GM13977 (cell line): ENCODE results near the gene ADCY9.
"Not testable (repeated sequence)": the region's sequence is repeated elsewhere in the genome, so short reads cannot be mapped to it uniquely, and the experiment has no call there.

Source experiments
- DNase-seq: peaks from one replicate; pipeline ENCODE4 v3.0.0; 2012; ENCODE audit warnings: low spot score
- CTCF ChIP-seq: IDR thresholded peaks from 2 replicates; pipeline ENCODE4 v1.5.1; 2012; ENCODE audit warnings: mild to moderate bottlenecking, control low read depth; ENCODE audit not compliant: insufficient read depth; ENCODE audit errors: extremely low read depth, missing control alignments
- in situ Hi-C: fragments of 300-500 bp; cut with MboI; formaldehyde crosslinking; loops from one replicate; pipeline ENCODE4 v1.12.0; 2022; ENCODE audit warnings: low sequenced_read_pairs, low pct_unique_long_range_greater_than_20kb, mixed read lengths, inconsistent platforms; ENCODE audit not compliant: unreplicated experiment

The ADCY9 gene

GRCh38 chr16:4051591-4051990, 64.7 kb downstream of the ADCY9 start:
- no peak for DNase-seq
- no peak for TF ChIP-seq CTCF
- in situ Hi-C loops, result no loop called here

- in situ Hi-C loops, result no loop called here
- no peak for DNase-seq
- no peak for TF ChIP-seq CTCF
These were observed 67.2 kb downstream of the ADCY9 start for GRCh38 chr16:4049031-4049430.

GRCh38 chr16:4048481-4048880, 67.8 kb downstream of the ADCY9 start:
- in situ Hi-C loops, result no loop called here
- no peak for DNase-seq
- TF ChIP-seq CTCF, result no peak

- TF ChIP-seq CTCF, result no peak
- DNase-seq, result no peak
- in situ Hi-C loops, result no loop called here
These were observed 70.0 kb downstream of the ADCY9 start for GRCh38 chr16:4046221-4046620.

GRCh38 chr16:4045561-4045960, 70.7 kb downstream of the ADCY9 start:
- DNase-seq, in situ Hi-C loops: not testable (repeated sequence)

- in situ Hi-C loops, result no loop called here
- TF ChIP-seq CTCF, result no peak
- DNase-seq, result no peak
These were observed 73.7 kb downstream of the ADCY9 start for GRCh38 chr16:4042581-4042980.

- in situ Hi-C loops, result no loop called here
- DNase-seq, result no peak
- TF ChIP-seq CTCF, result no peak
These were observed 77.8 kb downstream of the ADCY9 start for GRCh38 chr16:4038448-4038847.

- in situ Hi-C loops, DNase-seq: not testable (repeated sequence)
These were observed 79.3 kb downstream of the ADCY9 start for GRCh38 chr16:4036952-4037351.
